K562 (cell line): ENCODE data around the gene ACTR3. TPM values are rescaled to one million over a fixed set of nuclear protein-coding genes. Genes with fewer than 3 reads are reported as not detected.

Experiments
- ATAC-seq: fragments of 200-7000 bp; cut with Tn5 transposase; 3 replicates; pipeline ENCODE4 v1.9.1; 2020; ENCODE audit warnings: moderate library complexity
- BruUV-seq: library from RNA; stranded (reverse); fragments of 400-500 nt; replicated peaks from 2 replicates; lab custom pipeline; 2021; lab: Mats Ljungman, UMichigan
- CTCF ChIA-PET: fragments of 300-600 bp; formaldehyde crosslinking; extraction: SDS; loops from one replicate; lab custom pipeline; 2021; ENCODE audit warnings: low intra/inter-chr PET ratio; lab: Yijun Ruan, JAX
- POLR2A ChIA-PET: fragments of 300-600, 350-650 bp; sonication (Branson Sonifier 250); formaldehyde crosslinking; extraction: SDS; loops from one replicate; lab custom pipeline; 2021; ENCODE audit warnings: antibody characterized with exemption, inconsistent platforms; lab: Yijun Ruan, JAX
- DNase-seq, 4 experiments: peaks; one replicate each; pipeline versions ENCODE4 v3.0.0 to v3.0.0-alpha.2; 2011 to 2018; ENCODE audit warnings: low spot score in 3 of 4, mixed read lengths in 3 of 4; ENCODE audit errors: extremely low read depth in 1 of 4
- FAIRE-seq: peaks from 2 replicates; lab custom pipeline; 2011; peaks lifted over from hg19 to GRCh38; lab: Jason Lieb, UNC
- H2AFZ ChIP-seq: 2 replicates; pipeline ENCODE4 v1.6.0; 2011; ENCODE audit warnings: low read depth, low read length, control low read depth, inconsistent platforms
- H3K27ac ChIP-seq: fragments of 200-600 bp; 3 replicates; pipeline ENCODE4 v1.8.0; 2011; ENCODE audit warnings: low read depth, mild to moderate bottlenecking, control low read depth, inconsistent platforms, low read length, moderate library complexity, mixed read lengths; ENCODE audit errors: extremely low read depth
- H3K27me3 ChIP-seq, 2 experiments: fragments of 300-600 bp in 1 of 2; 2 replicates in 1 of 2; 3 replicates in 1 of 2; pipeline versions ENCODE4 v1.6.0 to v1.8.0; 2011; ENCODE audit warnings: inconsistent platforms in 2 of 2, low read length in 2 of 2, mild to moderate bottlenecking in 1 of 2, mixed read lengths in 1 of 2, moderate library complexity in 1 of 2; ENCODE audit not compliant: control insufficient read depth in 2 of 2, insufficient read depth in 2 of 2
- H3K36me3 ChIP-seq: fragments of 300-600 bp; 3 replicates; pipeline ENCODE4 v1.8.0; 2011; ENCODE audit warnings: mild to moderate bottlenecking, low read length, inconsistent platforms; ENCODE audit not compliant: control insufficient read depth, insufficient read depth
- H3K4me1 ChIP-seq, 2 experiments: fragments of 200-600 bp in 1 of 2; replicated peaks in 1 of 2; 2 replicates in 1 of 2; 3 replicates in 1 of 2; pipeline versions ENCODE4 v1.5.1 to v1.8.0; 2011; ENCODE audit warnings: inconsistent platforms in 2 of 2, low read length in 2 of 2, mild to moderate bottlenecking in 1 of 2, mixed read lengths in 1 of 2, moderate library complexity in 1 of 2; ENCODE audit not compliant: control insufficient read depth in 2 of 2, insufficient read depth in 2 of 2
- H3K4me2 ChIP-seq: 2 replicates; pipeline ENCODE4 v1.6.1; 2011; ENCODE audit warnings: low read length, control low read depth, inconsistent platforms, mixed read lengths; ENCODE audit not compliant: insufficient read depth
- H3K4me3 ChIP-seq: fragments of 200-600 bp; sonication (generic), shearing (Covaris generic); 2 replicates; pipeline ENCODE4 v1.5.1; 2016; ENCODE audit warnings: control low read depth, inconsistent platforms
- H3K79me2 ChIP-seq: fragments of 200-600 bp; 3 replicates; pipeline ENCODE4 v1.8.0; 2011; ENCODE audit warnings: low read length, inconsistent platforms; ENCODE audit not compliant: control insufficient read depth, insufficient read depth
- H3K9ac ChIP-seq, 2 experiments: 2 replicates each; pipeline versions ENCODE4 v1.6.0 to v1.6.1; 2011; ENCODE audit warnings: low read depth in 2 of 2, low read length in 2 of 2, control low read depth in 1 of 2, inconsistent platforms in 1 of 2, mild to moderate bottlenecking in 1 of 2, mixed read lengths in 1 of 2; ENCODE audit not compliant: insufficient read depth in 1 of 2
- H3K9me1 ChIP-seq: one replicate; pipeline ENCODE4 v1.6.0; 2011; ENCODE audit warnings: inconsistent platforms, mild to moderate bottlenecking, low read length, moderate library complexity; ENCODE audit not compliant: control insufficient read depth, insufficient read depth
- H3K9me3 ChIP-seq: replicated peaks from 2 replicates; pipeline ENCODE4 v1.5.1; 2011; ENCODE audit warnings: low read depth, low read length, inconsistent platforms; ENCODE audit not compliant: control insufficient read depth, insufficient read depth
- H4K20me1 ChIP-seq: replicated peaks from 2 replicates; pipeline ENCODE4 v1.6.1; 2011; ENCODE audit warnings: low read length, inconsistent platforms, mixed read lengths; ENCODE audit not compliant: control insufficient read depth, insufficient read depth
- ARID1B ChIP-seq: fragments of 450-650 bp; IDR thresholded peaks from 2 replicates; pipeline ENCODE4 v1.6.1; 2016; ENCODE audit warnings: antibody characterized with exemption, mild to moderate bottlenecking, inconsistent platforms
- CEBPB ChIP-seq: fragments of 450-650 bp; IDR thresholded peaks from 2 replicates; pipeline ENCODE4 v1.6.1; 2016; ENCODE audit warnings: missing genetic modification characterization, missing compliant biosample characterization
- MBD2 ChIP-seq: sonication (generic); IDR thresholded peaks from 2 replicates; pipeline ENCODE4 v1.6.1; 2016; ENCODE audit warnings: low read depth, borderline replicate concordance
- MEIS2 ChIP-seq: fragments of 450-650 bp; IDR thresholded peaks from 2 replicates; pipeline ENCODE4 v1.6.1; 2014; ENCODE audit warnings: mild to moderate bottlenecking; ENCODE audit not compliant: partially characterized antibody
- SMAD4 ChIP-seq: fragments of 250-450 bp; sonication (Bioruptor Pico); conservative IDR thresholded peaks from 2 replicates; pipeline ENCODE4 v1.8.0; 2021; ENCODE audit warnings: inconsistent platforms, mild to moderate bottlenecking, moderate library complexity
- SMARCA4 ChIP-seq: fragments of 450-650 bp; IDR thresholded peaks from 2 replicates; pipeline ENCODE4 v1.6.1; 2016
- SPI1 ChIP-seq: IDR thresholded peaks from 2 replicates; pipeline ENCODE4 v1.6.1; 2011; ENCODE audit warnings: low read depth, low read length, control low read depth, borderline replicate concordance
- TOE1 ChIP-seq, 2 experiments: fragments of 450-650 bp in 1 of 2; sonication (generic) in 1 of 2; formaldehyde crosslinking in 1 of 2; IDR thresholded peaks; 2 replicates each; pipeline versions ENCODE4 v1.7.1 to v1.8.0; 2016 to 2022; ENCODE audit warnings: borderline replicate concordance in 2 of 2, mild to moderate bottlenecking in 2 of 2, antibody characterized with exemption in 1 of 2, inconsistent platforms in 1 of 2, low read depth in 1 of 2, missing genetic modification reagents in 1 of 2, moderate library complexity in 1 of 2
- ZNF217 ChIP-seq: sonication (generic); formaldehyde crosslinking; IDR thresholded peaks from 2 replicates; pipeline ENCODE4 v1.8.0; 2022; ENCODE audit warnings: mild to moderate bottlenecking, missing genetic modification reagents
- ZNF507 ChIP-seq: conservative IDR thresholded peaks from 2 replicates; pipeline ENCODE4 v1.6.1; 2017; ENCODE audit warnings: missing genetic modification characterization, missing compliant biosample characterization
- ZNF668 ChIP-seq: fragments of 250-450 bp; sonication (Bioruptor Pico); IDR thresholded peaks from 2 replicates; pipeline ENCODE4 v1.8.0; 2022; ENCODE audit warnings: mild to moderate bottlenecking, inconsistent platforms
- ZNF75A ChIP-seq: fragments of 450-650 bp; formaldehyde crosslinking; IDR thresholded peaks from 2 replicates; pipeline ENCODE4 v1.4.0; 2020; ENCODE audit warnings: mild to moderate bottlenecking
- WGBS: fragments of 100-300 bp; shearing (Covaris generic); methylation state at CpG from one replicate; pipeline ENCODE4 v1.1.6; 2016; ENCODE audit warnings: low coverage, mixed read lengths; ENCODE audit not compliant: insufficient coverage; ENCODE audit errors: missing lambda C conversion rate; 5-methylcytosine and 5-hydroxymethylcytosine counted together
- in situ Hi-C: fragments of 300-500 bp; cut with MboI; formaldehyde crosslinking; loops from 4 replicates; pipeline ENCODE4 v1.15.0; 2018; ENCODE audit warnings: inconsistent platforms, mixed read lengths
- intact Hi-C: fragments of 100-400 bp; cut with micrococcal nuclease; formaldehyde crosslinking; loops from 2 replicates; pipeline ENCODE4 v1.14.2; 2022
- polyA plus RNA-seq, 8 experiments: library from polyadenylated mRNA; depleted of rRNA in 4 of 8; stranded (reverse) in 5 of 8; unstranded in 3 of 8; fragments of >200 nt; fragmentation: Nextera tagmentation in 2 of 8; fragmentation: Illumina TruSeq in 1 of 8; extraction: Ambion mirVana in 2 of 8; extraction: Trizol in 1 of 8; gene quantifications; 2 replicates each; pipeline versions ENCODE4 v1.2.1 to v1.2.3, GENCODE V29; 2011 to 2014; ENCODE audit warnings: inconsistent platforms in 1 of 8, missing spikeins in 1 of 8
- total RNA-seq, 7 experiments: library from RNA; depleted of rRNA in 6 of 7; stranded (reverse); fragments of >200 nt in 6 of 7; fragmentation: Illumina TruSeq in 2 of 7; extraction: Trizol in 2 of 7; gene quantifications; 2 replicates each; pipeline versions ENCODE4 v1.2.1 to v1.2.3, GENCODE V29; 2011 to 2021; ENCODE audit warnings: low replicate concordance in 1 of 7
- TF ChIP-seq, protein P1 (sequence below): fragments of 450-650 bp; IDR thresholded peaks from 2 replicates; pipeline ENCODE4 v1.6.1; 2016
- TF ChIP-seq, protein P2 (sequence below), 2 experiments: IDR thresholded peaks in 1 of 2; conservative IDR thresholded peaks in 1 of 2; 2 replicates each; pipeline ENCODE4 v1.6.1; 2016; ENCODE audit warnings: low read depth in 2 of 2, mild to moderate bottlenecking in 1 of 2, missing compliant biosample characterization in 1 of 2, missing genetic modification characterization in 1 of 2, moderate library complexity in 1 of 2

Gene ACTR3
- total and polyA plus RNA-seq, 9 of the 15 experiments (the other 6 are each of a cell fraction or from before 2014, with no cell fraction given) = 49.0 to 354 (median 249) TPM

DNA sequence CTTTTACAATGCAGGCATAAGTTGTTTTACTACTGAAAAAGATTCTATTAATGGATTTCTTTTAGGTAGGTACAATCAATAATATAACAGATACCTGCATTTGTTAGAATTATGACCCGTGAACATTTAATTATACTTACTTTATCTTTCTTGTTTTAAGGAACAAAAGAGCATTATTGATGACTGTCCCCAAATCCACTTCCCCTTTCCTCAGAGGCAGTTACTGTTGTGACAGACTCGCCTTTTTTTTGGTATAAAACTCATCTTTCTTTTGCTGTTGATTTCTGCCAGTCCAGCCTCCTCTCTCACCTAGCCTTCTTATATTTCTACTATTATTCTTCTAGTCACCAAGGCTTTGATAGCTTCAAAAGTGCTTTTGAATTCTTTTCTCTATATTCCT is 12.1 kb downstream of the ACTR3 start:
- WGBS = 13% methylated on average over 2 of the region's 2 CpGs
- no peak overlapping the region for H3K9ac ChIP-seq
- no peaks in the 10 kb centered on the region for H3K27me3 ChIP-seq
- CTCF ChIA-PET = no interaction called here
- BruUV-seq = no TSS peak
- H3K9me1 ChIP-seq = peaks cover 5% of the 10 kb centered on the region
- peaks cover 100% of the 10 kb centered on the region for H3K79me2 ChIP-seq
- in situ Hi-C loops (no loop called here), intact Hi-C loops (no loop called here)
- peaks cover 35% of the 10 kb centered on the region; the same call in 2 of the 3 replicates for H3K36me3 ChIP-seq
- H3K4me2 ChIP-seq = no peak overlapping the region
- H3K27ac ChIP-seq = no peak overlapping the region
- no peak overlapping the region for H3K4me3 ChIP-seq
- POLR2A ChIA-PET = interaction anchor here (1.1 to 2.4 kb wide), 2 partner anchors 9 to 15 kb away, joined by 3 to 11 read pairs; no protein-coding TSS in a partner anchor
- H2AFZ ChIP-seq = no peak overlapping the region
- H4K20me1 ChIP-seq = peaks cover 9% of the 10 kb centered on the region; the same call in 1 of the 2 replicates
- FAIRE-seq (no peak), DNase-seq (no peak), ATAC-seq (peak; percentile 47)
- no peaks in the 10 kb centered on the region for H3K9me3 ChIP-seq
- TF ChIP-seq ZNF507 (tag) = 0 out of 2 replicates have a peak, but pooled peaks have one; percentile 47
- no peak for TF ChIP-seq ZNF217 (CRISPR knock-in tag)
- peak; percentile 23; the same call in 1 of the 2 replicates for TF ChIP-seq SMARCA4
- 0 out of 2 replicates have a peak, but pooled peaks have one; percentile 6 for TF ChIP-seq CEBPB (tag)
- peak; percentile 17; the same call in 1 of the 2 replicates for TF ChIP-seq ARID1B
- no peak for TF ChIP-seq TOE1 (IDR thresholded peaks at IDR 0.05; ENCODE audit: borderline replicate concordance)
- no peak for TF ChIP-seq TOE1 (CRISPR knock-in tag; IDR thresholded peaks at IDR 0.05; ENCODE audit: borderline replicate concordance, low read depth)
- no peak for TF ChIP-seq SMAD4 (CRISPR knock-in tag)
- TF ChIP-seq ZNF668 = no peak
- TF ChIP-seq MEIS2 = peak; percentile 42
- TF ChIP-seq, protein P1, sequence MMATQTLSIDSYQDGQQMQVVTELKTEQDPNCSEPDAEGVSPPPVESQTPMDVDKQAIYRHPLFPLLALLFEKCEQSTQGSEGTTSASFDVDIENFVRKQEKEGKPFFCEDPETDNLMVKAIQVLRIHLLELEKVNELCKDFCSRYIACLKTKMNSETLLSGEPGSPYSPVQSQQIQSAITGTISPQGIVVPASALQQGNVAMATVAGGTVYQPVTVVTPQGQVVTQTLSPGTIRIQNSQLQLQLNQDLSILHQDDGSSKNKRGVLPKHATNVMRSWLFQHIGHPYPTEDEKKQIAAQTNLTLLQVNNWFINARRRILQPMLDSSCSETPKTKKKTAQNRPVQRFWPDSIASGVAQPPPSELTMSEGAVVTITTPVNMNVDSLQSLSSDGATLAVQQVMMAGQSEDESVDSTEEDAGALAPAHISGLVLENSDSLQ = 0 out of 2 replicates have a peak, but pooled peaks have one; percentile 3
- TF ChIP-seq MBD2 = no peak
- TF ChIP-seq, protein P2, sequence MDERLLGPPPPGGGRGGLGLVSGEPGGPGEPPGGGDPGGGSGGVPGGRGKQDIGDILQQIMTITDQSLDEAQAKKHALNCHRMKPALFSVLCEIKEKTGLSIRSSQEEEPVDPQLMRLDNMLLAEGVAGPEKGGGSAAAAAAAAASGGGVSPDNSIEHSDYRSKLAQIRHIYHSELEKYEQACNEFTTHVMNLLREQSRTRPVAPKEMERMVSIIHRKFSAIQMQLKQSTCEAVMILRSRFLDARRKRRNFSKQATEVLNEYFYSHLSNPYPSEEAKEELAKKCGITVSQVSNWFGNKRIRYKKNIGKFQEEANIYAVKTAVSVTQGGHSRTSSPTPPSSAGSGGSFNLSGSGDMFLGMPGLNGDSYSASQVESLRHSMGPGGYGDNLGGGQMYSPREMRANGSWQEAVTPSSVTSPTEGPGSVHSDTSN (CRISPR knock-in tag; IDR thresholded peaks at IDR 0.05; ENCODE audit: low read depth) = no peak
- TF ChIP-seq, protein P2 (tag; conservative IDR thresholded peaks at IDR 0.05; ENCODE audit: low read depth) = peak; percentile 27; the same call in 1 of the 2 replicates
- TF ChIP-seq ZNF75A = no peak
- peak; percentile 99 for TF ChIP-seq SPI1
- H3K4me1 ChIP-seq = peaks cover 5 to 7% of the 10 kb centered on the region in 2 experiments; a peak in 3 of 5 replicates
